ENCODE measurements around the gene GNB4.
A peak's percentile ranks its signal among the peaks of the same experiment; 100 is the strongest.

GNB4 gene

GRCh38 chr3:179455954-179456353 lies 4.7 kb upstream of the GNB4 start:
- Mint-ChIP-seq H3K27ac (no peak overlapping the region), H3K4me1 (peaks cover 8% of the 10 kb centered on the region), H3K4me3 (no peak overlapping the region), H3K36me3 (ENCODE audit: low read depth) (no peaks in the 10 kb centered on the region), H3K27me3 (ENCODE audit: low read depth) (peaks cover 8% of the 10 kb centered on the region), H3K9me3 (no peaks in the 10 kb centered on the region)
- TF ChIP-seq CTCF (IDR thresholded peaks at IDR 0.05; ENCODE audit: unreplicated experiment in 3 of 3), result no peak

- Mint-ChIP-seq H3K9me3 (no peaks in the 10 kb centered on the region), H3K27me3 (ENCODE audit: low read depth) (peaks cover 8% of the 10 kb centered on the region), H3K4me1 (peaks cover 13% of the 10 kb centered on the region), H3K27ac (no peak overlapping the region), H3K36me3 (ENCODE audit: low read depth) (no peaks in the 10 kb centered on the region), H3K4me3 (no peak overlapping the region)
- TF ChIP-seq CTCF (IDR thresholded peaks at IDR 0.05; ENCODE audit: unreplicated experiment in 3 of 3), result no peak
Observed at GRCh38 chr3:179454887-179455286, 3.6 kb upstream of the GNB4 start.

- H3K36me3 Mint-ChIP-seq (ENCODE audit: low read depth), result no peaks in the 10 kb centered on the region
- no peak for TF ChIP-seq CTCF (IDR thresholded peaks at IDR 0.05; ENCODE audit: unreplicated experiment in 3 of 3)
- H3K27ac Mint-ChIP-seq, result peak overlapping the region in 2 of 3 experiments; percentile 5 to 48
- H3K4me3 Mint-ChIP-seq, result peak overlapping the region in 1 of 3 experiments; percentile 51
- no peaks in the 10 kb centered on the region for H3K9me3 Mint-ChIP-seq
- peaks cover 8% of the 10 kb centered on the region for H3K27me3 Mint-ChIP-seq (ENCODE audit: low read depth)
- peaks cover 22% of the 10 kb centered on the region for H3K4me1 Mint-ChIP-seq
Observed at GRCh38 chr3:179453967-179454366, 2.7 kb upstream of the GNB4 start.

- Mint-ChIP-seq H3K36me3 (ENCODE audit: low read depth) (no peaks in the 10 kb centered on the region), H3K27me3 (ENCODE audit: low read depth) (peaks cover 8% of the 10 kb centered on the region), H3K4me1 (peaks cover 28% of the 10 kb centered on the region), H3K9me3 (no peaks in the 10 kb centered on the region), H3K27ac (peak overlapping the region; percentile 14 to 96 (median 95)), H3K4me3 (peak overlapping the region in 2 of 3 experiments; percentile 42 to 90)
- TF ChIP-seq CTCF (IDR thresholded peaks at IDR 0.05; ENCODE audit: unreplicated experiment in 3 of 3), result no peak
Observed at GRCh38 chr3:179452872-179453271, 1.6 kb upstream of the GNB4 start.

- peak overlapping the region; percentile 90 to 94 (median 93) for H3K4me3 Mint-ChIP-seq
- H3K4me1 Mint-ChIP-seq, result peaks cover 33% of the 10 kb centered on the region
- H3K27ac Mint-ChIP-seq, result peak overlapping the region; percentile 95 to 98 (median 96)
- no peaks in the 10 kb centered on the region for H3K9me3 Mint-ChIP-seq
- TF ChIP-seq CTCF (IDR thresholded peaks at IDR 0.05; ENCODE audit: unreplicated experiment in 3 of 3), result no peak
- peaks cover 2% of the 10 kb centered on the region for H3K27me3 Mint-ChIP-seq (ENCODE audit: low read depth)
- no peaks in the 10 kb centered on the region for H3K36me3 Mint-ChIP-seq (ENCODE audit: low read depth)
Observed at GRCh38 chr3:179452176-179452564, 900 bp upstream of the GNB4 start.

- Mint-ChIP-seq H3K27me3 (ENCODE audit: low read depth) (no peaks in the 10 kb centered on the region), H3K9me3 (no peaks in the 10 kb centered on the region), H3K4me1 (peaks cover 40% of the 10 kb centered on the region), H3K4me3 (peak overlapping the region; percentile 87 to 95 (median 92)), H3K36me3 (ENCODE audit: low read depth) (peaks cover 5% of the 10 kb centered on the region), H3K27ac (peak overlapping the region; percentile 85 to 95 (median 92))
- no peak for TF ChIP-seq CTCF (IDR thresholded peaks at IDR 0.05; ENCODE audit: unreplicated experiment in 3 of 3)
Observed at GRCh38 chr3:179450901-179451264, 387 bp downstream of the GNB4 start.

Data from nephron (organoid).